Astrocyte of the cerebellum (primary cell): Measurements from ENCODE around the gene TAS2R40.

Experiments
- DNase-seq: peaks from one replicate; pipeline ENCODE4 v3.0.0-alpha.2; 2011; ENCODE audit warnings: low read depth
- H3K4me3 ChIP-seq: 2 replicates; pipeline ENCODE4 v1.5.1; 2011; ENCODE audit warnings: mild to moderate bottlenecking, low read depth, low read length, moderate library complexity
- CTCF ChIP-seq: IDR thresholded peaks from 2 replicates; pipeline ENCODE4 v1.5.1; 2012; ENCODE audit warnings: low read length, low read depth, moderate library complexity, mild to moderate bottlenecking; ENCODE audit errors: missing control alignments
- in situ Hi-C: cut with HindIII; loops from 2 replicates; pipeline ENCODE4 v1.10.0; 2017; ENCODE audit warnings: low sequenced_read_pairs

Gene TAS2R40

DNA sequence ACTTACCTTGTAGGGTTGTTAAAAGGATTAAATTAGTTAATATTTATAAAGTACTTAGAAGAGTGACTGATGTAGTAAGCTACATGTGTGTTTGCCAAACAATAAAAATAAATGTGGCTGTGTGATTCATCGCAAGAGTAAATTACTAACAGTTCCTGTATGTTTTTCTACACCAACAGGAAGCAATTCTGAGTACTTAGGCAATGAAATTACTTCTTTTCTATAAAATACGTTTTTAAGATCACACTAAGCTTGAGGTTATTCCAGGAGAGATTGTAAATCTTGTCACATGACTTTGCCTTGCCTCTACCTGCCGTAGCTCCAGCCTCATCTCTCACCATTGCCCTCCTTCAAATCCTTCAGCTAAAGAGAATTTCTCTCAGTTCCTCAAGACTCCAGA lies 23.3 kb downstream of the TAS2R40 start:
- in situ Hi-C loops: no loop called here
- no peak for DNase-seq
- no peak for TF ChIP-seq CTCF
- no peak overlapping the region for H3K4me3 ChIP-seq

- no peak overlapping the region for H3K4me3 ChIP-seq
- no peak for TF ChIP-seq CTCF
- in situ Hi-C loops: no loop called here
These were observed 25.5 kb downstream of the TAS2R40 start for GRCh38 chr7:143247372-143247771.

DNA sequence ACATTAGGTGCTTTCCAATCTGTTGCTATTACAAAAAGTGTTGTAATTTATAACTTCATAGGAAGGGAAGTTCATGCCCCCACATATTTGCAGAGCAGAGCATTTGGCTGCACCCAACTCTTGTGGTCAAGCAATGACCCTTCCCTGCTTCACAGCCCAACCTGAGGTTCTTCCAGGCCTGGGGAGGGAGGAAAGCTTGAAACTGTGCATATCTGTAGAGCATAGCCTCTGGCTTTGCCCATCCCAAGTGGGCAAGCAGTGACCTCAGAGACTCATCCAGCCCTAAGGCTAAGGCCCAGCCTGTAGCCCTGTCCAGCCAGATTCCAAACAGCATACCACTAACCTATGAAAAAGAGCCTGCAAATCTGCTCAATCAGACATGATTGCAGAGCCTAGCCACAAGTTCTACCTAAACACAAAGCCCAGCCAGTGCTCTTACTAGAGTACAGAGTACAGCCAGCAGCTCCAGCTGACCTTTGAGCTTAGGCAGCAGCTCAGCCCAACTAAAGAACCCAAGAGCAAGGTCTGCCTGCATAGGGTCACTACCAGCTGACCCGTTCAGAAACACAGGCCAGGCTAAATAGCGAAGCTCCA lies 27.0 kb downstream of the TAS2R40 start:
- no peak overlapping the region for H3K4me3 ChIP-seq
- in situ Hi-C loops: no loop called here
- no peak for TF ChIP-seq CTCF
- no peak for DNase-seq

More at GRCh38 chr7:143247372-143247771, 25.5 kb downstream of the TAS2R40 start:
- DNase-seq: no peak

DNA sequence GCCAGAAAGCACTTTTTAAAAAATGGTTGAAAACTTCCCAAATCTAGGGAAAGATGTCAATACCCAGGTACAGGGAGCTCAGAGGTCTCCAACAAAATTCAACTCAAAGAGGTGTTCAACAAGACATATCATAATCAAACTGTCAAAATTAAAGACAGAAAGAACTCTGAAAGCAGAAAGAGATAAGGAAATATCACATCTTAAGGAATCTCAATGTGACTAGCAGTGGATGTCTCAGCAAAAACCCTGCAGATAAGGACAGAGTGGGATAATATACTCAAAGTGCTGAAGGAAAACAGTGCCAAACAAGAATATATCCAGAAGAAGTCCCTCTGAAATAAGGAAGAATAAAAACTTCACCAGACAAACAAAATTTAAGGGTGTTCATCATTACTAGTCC lies 28.4 kb downstream of the TAS2R40 start:
- no peak for TF ChIP-seq CTCF
- no peak overlapping the region for H3K4me3 ChIP-seq
- in situ Hi-C loops: no loop called here
- no peak for DNase-seq

GRCh38 chr7:143250822-143251221 lies 29.0 kb downstream of the TAS2R40 start:
- in situ Hi-C loops: no loop called here
- no peak for TF ChIP-seq CTCF
- no peak overlapping the region for H3K4me3 ChIP-seq
- DNase-seq: no peak

- no peak for TF ChIP-seq CTCF
- in situ Hi-C loops: no loop called here
- no peak for DNase-seq
- no peak overlapping the region for H3K4me3 ChIP-seq
These were observed 30.2 kb downstream of the TAS2R40 start for GRCh38 chr7:143252006-143252405.
